NB4 (cell line): ENCODE measurements around the gene PSMD10.

Source experiments
- POLR2A ChIP-seq: IDR thresholded peaks from 2 replicates; pipeline ENCODE4 v1.6.1; 2011; ENCODE audit warnings: mild to moderate bottlenecking; ENCODE audit not compliant: insufficient read length; ENCODE audit errors: extremely low read depth
- TF ChIP-seq, protein P1 (sequence below): IDR thresholded peaks from one replicate; pipeline ENCODE4 v1.5.1; 2012; ENCODE audit warnings: low read depth, low read length

GRCh38 chrX:108059801-108060200 is 31.5 kb downstream of the PSMD10 start:
- TF ChIP-seq, protein P1, sequence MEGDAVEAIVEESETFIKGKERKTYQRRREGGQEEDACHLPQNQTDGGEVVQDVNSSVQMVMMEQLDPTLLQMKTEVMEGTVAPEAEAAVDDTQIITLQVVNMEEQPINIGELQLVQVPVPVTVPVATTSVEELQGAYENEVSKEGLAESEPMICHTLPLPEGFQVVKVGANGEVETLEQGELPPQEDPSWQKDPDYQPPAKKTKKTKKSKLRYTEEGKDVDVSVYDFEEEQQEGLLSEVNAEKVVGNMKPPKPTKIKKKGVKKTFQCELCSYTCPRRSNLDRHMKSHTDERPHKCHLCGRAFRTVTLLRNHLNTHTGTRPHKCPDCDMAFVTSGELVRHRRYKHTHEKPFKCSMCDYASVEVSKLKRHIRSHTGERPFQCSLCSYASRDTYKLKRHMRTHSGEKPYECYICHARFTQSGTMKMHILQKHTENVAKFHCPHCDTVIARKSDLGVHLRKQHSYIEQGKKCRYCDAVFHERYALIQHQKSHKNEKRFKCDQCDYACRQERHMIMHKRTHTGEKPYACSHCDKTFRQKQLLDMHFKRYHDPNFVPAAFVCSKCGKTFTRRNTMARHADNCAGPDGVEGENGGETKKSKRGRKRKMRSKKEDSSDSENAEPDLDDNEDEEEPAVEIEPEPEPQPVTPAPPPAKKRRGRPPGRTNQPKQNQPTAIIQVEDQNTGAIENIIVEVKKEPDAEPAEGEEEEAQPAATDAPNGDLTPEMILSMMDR: no peak
- TF ChIP-seq POLR2A: no peak
